ENCODE data around the gene SYT12. TPM values are rescaled to one million over a fixed set of nuclear protein-coding genes. Genes with fewer than 3 reads are reported as not detected.
"Not testable (repeated sequence)": the region's sequence is repeated elsewhere in the genome, so short reads cannot be mapped to it uniquely, and the experiment has no call there.

Gene SYT12
- total and polyA plus RNA-seq, 4 donors: 0.12 to 0.25 (median 0.17) TPM; not detected in 1

DNA sequence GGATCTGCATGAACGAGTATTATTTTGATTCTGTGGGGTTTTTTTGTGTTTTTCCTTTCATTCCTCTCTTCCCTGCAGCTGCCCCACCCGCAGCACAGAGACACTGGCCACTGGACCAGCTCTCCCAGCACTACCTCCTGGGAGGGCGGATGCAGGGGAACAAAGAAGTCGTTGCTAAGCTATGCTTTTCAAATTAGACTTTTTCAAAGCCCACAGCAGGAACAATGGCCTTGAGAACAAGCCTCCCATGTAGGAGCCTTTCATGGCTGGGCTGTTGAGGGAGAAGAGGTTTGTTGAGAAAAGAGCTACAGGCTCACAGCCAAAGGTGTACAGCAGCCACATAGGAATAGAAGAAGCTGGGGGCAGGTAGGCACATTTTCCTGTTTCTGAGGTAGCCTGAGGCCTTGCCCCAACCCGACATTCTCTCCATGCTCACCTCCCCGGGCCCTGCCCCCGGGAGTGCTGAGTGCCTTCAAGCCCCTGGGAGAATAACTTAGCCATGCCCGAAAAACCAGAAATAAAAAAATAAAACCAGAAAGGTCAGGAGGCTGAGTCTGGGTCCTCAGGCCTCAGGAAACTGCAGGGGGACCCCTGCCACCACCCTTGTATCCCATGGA, 20.5 kb upstream of the SYT12 start:
- peak in 1 of 3 donors; percentile 41 for DNase-seq
- H3K27me3 ChIP-seq (ENCODE audit: control insufficient read depth in 3 of 3, insufficient read depth in 3 of 3, low read length in 2 of 3): no peaks in the 10 kb centered on the region
- no peaks in the 10 kb centered on the region for H3K9me3 ChIP-seq (ENCODE audit: control insufficient read depth in 4 of 4, insufficient read depth in 3 of 4, low read length in 3 of 4)
- no peak overlapping the region for H3K4me3 ChIP-seq
- no peaks in the 10 kb centered on the region for H3K4me1 ChIP-seq (ENCODE audit: control insufficient read depth in 5 of 5, insufficient read depth in 5 of 5, low read length in 5 of 5)
- H3K36me3 ChIP-seq (ENCODE audit: control insufficient read depth in 4 of 4, insufficient read depth in 4 of 4, low read length in 4 of 4): no peaks in the 10 kb centered on the region
- H3K27ac ChIP-seq (ENCODE audit: low read depth in 1 of 2, low read length in 1 of 2): no peak overlapping the region
- no peak for ATAC-seq (ENCODE audit: insufficient read depth, low FRiP score)
- TF ChIP-seq, protein P1, sequence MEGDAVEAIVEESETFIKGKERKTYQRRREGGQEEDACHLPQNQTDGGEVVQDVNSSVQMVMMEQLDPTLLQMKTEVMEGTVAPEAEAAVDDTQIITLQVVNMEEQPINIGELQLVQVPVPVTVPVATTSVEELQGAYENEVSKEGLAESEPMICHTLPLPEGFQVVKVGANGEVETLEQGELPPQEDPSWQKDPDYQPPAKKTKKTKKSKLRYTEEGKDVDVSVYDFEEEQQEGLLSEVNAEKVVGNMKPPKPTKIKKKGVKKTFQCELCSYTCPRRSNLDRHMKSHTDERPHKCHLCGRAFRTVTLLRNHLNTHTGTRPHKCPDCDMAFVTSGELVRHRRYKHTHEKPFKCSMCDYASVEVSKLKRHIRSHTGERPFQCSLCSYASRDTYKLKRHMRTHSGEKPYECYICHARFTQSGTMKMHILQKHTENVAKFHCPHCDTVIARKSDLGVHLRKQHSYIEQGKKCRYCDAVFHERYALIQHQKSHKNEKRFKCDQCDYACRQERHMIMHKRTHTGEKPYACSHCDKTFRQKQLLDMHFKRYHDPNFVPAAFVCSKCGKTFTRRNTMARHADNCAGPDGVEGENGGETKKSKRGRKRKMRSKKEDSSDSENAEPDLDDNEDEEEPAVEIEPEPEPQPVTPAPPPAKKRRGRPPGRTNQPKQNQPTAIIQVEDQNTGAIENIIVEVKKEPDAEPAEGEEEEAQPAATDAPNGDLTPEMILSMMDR (IDR thresholded peaks at IDR 0.05; ENCODE audit: control extremely low read depth, extremely low read depth): no peak
- H3K9ac ChIP-seq (ENCODE audit: insufficient read depth in 1 of 2, low read length in 2 of 2): no peak overlapping the region
- 68 to 78% methylated on average over 8 of the region's 8 CpGs for WGBS, 2 donors

DNA sequence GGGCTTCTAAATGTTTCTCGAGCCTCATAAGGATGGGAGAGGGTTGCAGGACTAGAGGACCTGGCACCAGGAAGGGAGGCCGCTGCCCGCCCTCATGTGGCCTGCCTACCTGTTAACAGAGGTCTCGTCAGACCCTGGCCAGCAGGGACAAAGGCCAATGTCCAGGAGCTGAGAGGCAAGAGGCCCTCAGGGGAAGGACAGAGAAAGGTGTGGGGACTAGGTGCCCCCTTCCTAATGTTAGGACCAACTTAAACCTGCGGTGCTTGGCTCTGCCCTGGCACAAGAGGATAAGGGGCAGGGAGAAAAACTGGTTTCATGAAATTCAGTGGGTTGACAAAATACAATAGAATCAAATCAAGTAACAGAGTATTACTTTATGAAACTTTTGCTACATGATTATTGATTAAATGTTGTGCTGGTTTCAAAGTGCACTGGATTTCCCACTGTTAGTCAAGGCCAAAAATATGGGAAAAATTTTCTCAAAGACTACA, 20.0 kb upstream of the SYT12 start:
- Histone ChIP-seq H3K36me3 (ENCODE audit: control insufficient read depth in 4 of 4, insufficient read depth in 4 of 4, low read length in 4 of 4) (no peaks in the 10 kb centered on the region), H3K27me3 (ENCODE audit: control insufficient read depth in 3 of 3, insufficient read depth in 3 of 3, low read length in 2 of 3) (no peaks in the 10 kb centered on the region), H3K4me3 (no peak overlapping the region), H3K9me3 (ENCODE audit: control insufficient read depth in 4 of 4, insufficient read depth in 3 of 4, low read length in 3 of 4) (no peaks in the 10 kb centered on the region), H3K4me1 (ENCODE audit: control insufficient read depth in 5 of 5, insufficient read depth in 5 of 5, low read length in 5 of 5) (no peaks in the 10 kb centered on the region), H3K9ac (ENCODE audit: insufficient read depth in 1 of 2, low read length in 2 of 2) (no peak overlapping the region), H3K27ac (ENCODE audit: low read depth in 1 of 2, low read length in 1 of 2) (no peak overlapping the region)
- no peak for DNase-seq
- TF ChIP-seq, protein P1 (IDR thresholded peaks at IDR 0.05; ENCODE audit: control extremely low read depth, extremely low read depth): no peak
- no peak for ATAC-seq (ENCODE audit: insufficient read depth, low FRiP score)
- WGBS, 2 donors: 90 to 99% methylated on average over 5 of the region's 5 CpGs

DNA sequence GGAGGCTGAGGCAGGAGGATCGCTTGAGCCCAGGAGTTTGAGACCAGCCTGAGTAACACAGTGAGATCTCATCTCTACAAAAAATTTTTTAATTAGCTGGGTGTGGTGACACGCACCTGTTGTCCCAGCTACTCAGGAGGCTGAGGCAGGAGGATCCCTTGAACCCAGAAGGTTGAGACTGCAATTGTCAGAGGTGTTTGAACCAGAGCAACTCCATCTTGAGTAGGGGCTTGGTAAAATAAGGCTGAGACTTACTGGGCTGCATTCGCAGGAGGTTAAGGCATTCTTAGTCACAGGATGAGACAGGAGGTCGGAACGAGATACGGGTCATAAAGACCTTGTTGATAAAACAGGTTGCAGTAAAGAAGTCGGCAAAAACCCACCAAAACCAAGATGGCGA, 17.7 kb upstream of the SYT12 start:
- not testable (repeated sequence) for H3K4me1 ChIP-seq (ENCODE audit: control insufficient read depth in 5 of 5, insufficient read depth in 5 of 5, low read length in 5 of 5); DNase-seq; H3K9me3 ChIP-seq (ENCODE audit: control insufficient read depth in 4 of 4, insufficient read depth in 3 of 4, low read length in 3 of 4); H3K27ac ChIP-seq (ENCODE audit: low read depth in 1 of 2, low read length in 1 of 2); H3K9ac ChIP-seq (ENCODE audit: insufficient read depth in 1 of 2, low read length in 2 of 2); H3K27me3 ChIP-seq (ENCODE audit: control insufficient read depth in 3 of 3, insufficient read depth in 3 of 3, low read length in 2 of 3); ATAC-seq (ENCODE audit: insufficient read depth, low FRiP score); H3K4me3 ChIP-seq; H3K36me3 ChIP-seq (ENCODE audit: control insufficient read depth in 4 of 4, insufficient read depth in 4 of 4, low read length in 4 of 4)
- 95 to 97% methylated on average over 8 of the region's 8 CpGs for WGBS, 2 donors

DNA sequence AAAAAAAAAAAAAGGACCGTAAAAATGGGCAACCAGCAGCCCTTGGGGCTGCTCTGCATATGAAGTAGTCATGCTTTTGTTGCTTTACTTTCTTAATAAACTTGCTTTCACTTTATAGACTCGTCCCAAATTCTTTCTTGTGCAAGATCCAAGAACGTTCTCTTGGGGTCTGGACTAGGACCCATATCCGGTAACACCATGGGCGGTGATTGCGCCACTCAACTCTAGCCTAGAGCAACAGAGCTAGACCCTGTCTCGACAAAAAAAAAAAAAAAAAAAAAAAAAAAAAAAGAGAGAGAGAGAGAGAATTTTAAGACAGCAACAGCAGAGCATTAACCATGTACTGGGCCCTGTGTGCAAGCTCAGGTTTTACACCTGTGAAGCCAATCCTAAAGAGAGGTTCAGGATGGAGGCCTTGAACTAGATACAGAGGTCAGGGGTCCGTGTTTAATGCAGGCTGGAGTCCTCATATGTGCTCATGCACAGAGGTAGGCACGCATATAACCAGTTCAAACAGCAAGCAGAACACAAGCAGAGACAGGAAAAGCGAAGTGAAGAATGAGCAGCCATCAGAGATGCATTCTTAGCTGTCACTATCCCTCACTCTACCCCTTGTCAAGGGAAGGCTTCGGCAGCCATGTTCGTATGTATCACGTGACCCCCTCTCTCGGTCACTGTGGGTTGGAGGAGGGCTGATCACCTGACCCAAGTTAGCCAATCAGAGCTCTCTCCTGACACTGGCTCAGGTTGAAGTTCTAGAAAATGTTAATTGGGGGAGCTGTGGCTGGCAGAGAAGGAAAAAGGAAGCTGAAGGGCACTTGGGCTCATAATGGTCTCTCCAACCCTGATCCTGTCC, 16.7 kb upstream of the SYT12 start:
- H3K27me3 ChIP-seq (ENCODE audit: control insufficient read depth in 3 of 3, insufficient read depth in 3 of 3, low read length in 2 of 3): no peaks in the 10 kb centered on the region
- no peak overlapping the region for H3K4me3 ChIP-seq
- no peaks in the 10 kb centered on the region for H3K4me1 ChIP-seq (ENCODE audit: control insufficient read depth in 5 of 5, insufficient read depth in 5 of 5, low read length in 5 of 5)
- TF ChIP-seq, protein P1 (IDR thresholded peaks at IDR 0.05; ENCODE audit: control extremely low read depth, extremely low read depth): no peak
- 91% methylated on average over 14 of the region's 14 CpGs for WGBS, 2 donors
- DNase-seq (no peak), ATAC-seq (ENCODE audit: insufficient read depth, low FRiP score) (no peak)
- H3K9ac ChIP-seq (ENCODE audit: insufficient read depth in 1 of 2, low read length in 2 of 2): no peak overlapping the region
- no peak overlapping the region for H3K27ac ChIP-seq (ENCODE audit: low read depth in 1 of 2, low read length in 1 of 2)
- no peaks in the 10 kb centered on the region for H3K9me3 ChIP-seq (ENCODE audit: control insufficient read depth in 4 of 4, insufficient read depth in 3 of 4, low read length in 3 of 4)
- no peaks in the 10 kb centered on the region for H3K36me3 ChIP-seq (ENCODE audit: control insufficient read depth in 4 of 4, insufficient read depth in 4 of 4, low read length in 4 of 4)

Data from lung (tissue), 12 donors.